Measurements from ENCODE around the gene LSM7.

DNA sequence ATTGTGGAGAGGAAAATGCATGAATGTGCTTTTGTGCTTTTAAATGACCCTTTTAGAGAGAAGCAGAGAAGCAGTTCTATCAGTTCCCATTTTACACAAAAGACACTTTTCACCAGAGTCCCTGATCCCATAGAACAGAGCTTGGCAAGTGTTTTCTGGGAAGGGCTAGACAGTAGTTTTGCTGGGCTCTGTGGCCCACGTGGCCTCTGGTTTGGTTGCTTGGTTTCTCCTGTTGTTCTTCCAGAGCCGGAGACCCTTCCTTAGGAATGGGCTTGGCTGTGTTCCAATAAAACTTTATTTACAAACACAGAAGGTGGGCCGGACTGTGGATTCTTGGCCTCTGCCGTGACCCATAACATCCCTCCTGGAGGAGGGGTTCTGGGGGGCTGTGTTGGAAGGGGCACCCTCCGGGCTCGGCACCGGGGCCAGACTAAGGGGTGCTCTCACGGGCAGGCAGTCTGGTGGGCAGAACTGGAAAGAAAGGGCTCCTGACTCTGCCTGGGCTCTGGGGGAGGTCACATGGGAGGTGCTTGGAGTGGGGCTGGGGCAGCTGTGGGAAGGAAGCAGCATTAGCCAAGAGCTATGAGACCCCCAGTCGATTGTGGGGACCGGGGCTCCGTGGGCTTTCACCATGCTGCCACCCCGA is 3.3 kb upstream of the LSM7 start:
- TF ChIP-seq EZH2 (IDR thresholded peaks at IDR 0.05; ENCODE audit: insufficient read depth, poor library complexity, severe bottlenecking): no peak
- no peak for TF ChIP-seq EZH2phosphoT487 (IDR thresholded peaks at IDR 0.05; ENCODE audit: insufficient read depth, low read depth)

Measured in GM23248 (cell line).